ENCODE measurements around the gene BLM. TPM values are rescaled to one million over a fixed set of nuclear protein-coding genes. Genes with fewer than 3 reads are reported as not detected.

BLM gene
- total and polyA plus RNA-seq, 9 donors = 0.15 to 1.9 (median 0.78) TPM; not detected in 1

DNA sequence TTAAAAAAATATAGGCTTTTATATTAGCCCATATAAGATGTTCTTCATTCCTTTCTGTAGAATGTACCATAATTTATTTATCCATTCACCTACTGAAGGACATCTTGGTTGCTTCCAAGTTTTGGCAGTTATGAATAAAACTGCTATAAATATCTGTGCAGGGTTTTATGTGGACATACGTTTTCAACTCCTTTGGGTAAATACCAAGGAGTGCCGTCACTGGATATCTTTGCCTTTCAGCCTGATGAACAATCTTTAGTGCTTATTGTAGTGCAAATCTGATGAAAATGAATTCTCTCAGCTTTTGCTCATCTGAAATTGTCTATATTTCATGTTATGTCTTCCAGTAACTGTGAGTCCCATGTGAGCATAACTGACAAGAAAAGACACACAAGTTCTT, 26.6 kb upstream of the BLM start:
- intact Hi-C loops (cut with DNase I) = loop anchor here in 2 of 4 donors (10.0 kb wide), 2 partner anchors 46 to 176 kb away; no protein-coding TSS in a partner anchor
- TF ChIP-seq POLR2A (IDR thresholded peaks at IDR 0.05) (no peak), EP300 (IDR thresholded peaks at IDR 0.05) (no peak)
- TF ChIP-seq, protein P1, sequence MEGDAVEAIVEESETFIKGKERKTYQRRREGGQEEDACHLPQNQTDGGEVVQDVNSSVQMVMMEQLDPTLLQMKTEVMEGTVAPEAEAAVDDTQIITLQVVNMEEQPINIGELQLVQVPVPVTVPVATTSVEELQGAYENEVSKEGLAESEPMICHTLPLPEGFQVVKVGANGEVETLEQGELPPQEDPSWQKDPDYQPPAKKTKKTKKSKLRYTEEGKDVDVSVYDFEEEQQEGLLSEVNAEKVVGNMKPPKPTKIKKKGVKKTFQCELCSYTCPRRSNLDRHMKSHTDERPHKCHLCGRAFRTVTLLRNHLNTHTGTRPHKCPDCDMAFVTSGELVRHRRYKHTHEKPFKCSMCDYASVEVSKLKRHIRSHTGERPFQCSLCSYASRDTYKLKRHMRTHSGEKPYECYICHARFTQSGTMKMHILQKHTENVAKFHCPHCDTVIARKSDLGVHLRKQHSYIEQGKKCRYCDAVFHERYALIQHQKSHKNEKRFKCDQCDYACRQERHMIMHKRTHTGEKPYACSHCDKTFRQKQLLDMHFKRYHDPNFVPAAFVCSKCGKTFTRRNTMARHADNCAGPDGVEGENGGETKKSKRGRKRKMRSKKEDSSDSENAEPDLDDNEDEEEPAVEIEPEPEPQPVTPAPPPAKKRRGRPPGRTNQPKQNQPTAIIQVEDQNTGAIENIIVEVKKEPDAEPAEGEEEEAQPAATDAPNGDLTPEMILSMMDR (IDR thresholded peaks at IDR 0.05) = no peak
- 36 to 44% (median 42%) methylated on average over 2 of the region's 2 CpGs for WGBS, 3 donors
- H3K4me1 ChIP-seq (ENCODE audit: insufficient read depth) = no peaks in the 10 kb centered on the region
- no peak overlapping the region for H3K4me3 ChIP-seq
- no peaks in the 10 kb centered on the region for H3K27me3 ChIP-seq
- no peak overlapping the region for H3K27ac ChIP-seq
- DNase-seq = no peak
- H3K9me3 ChIP-seq = no peaks in the 10 kb centered on the region
- H3K36me3 ChIP-seq = no peaks in the 10 kb centered on the region

DNA sequence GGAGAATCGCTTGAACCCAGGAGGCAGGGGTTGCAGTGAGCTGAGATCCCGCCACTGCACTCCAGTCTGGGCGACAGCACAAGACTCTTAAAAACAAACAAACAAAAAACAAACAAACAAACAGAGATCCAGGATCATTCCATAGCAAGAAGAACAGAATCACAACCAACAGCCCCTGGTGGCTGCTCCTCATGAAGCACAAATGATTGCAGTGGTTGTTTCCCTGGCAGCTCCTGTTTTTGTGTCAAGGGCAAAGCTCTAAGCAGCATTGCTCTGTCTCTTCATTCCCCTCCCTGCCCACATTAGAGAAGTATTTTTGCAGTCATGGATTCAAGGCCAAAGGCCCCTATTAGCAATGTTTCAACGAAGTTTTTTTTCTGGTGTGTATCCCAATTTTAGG, 25.8 kb upstream of the BLM start:
- Histone ChIP-seq H3K4me1 (ENCODE audit: insufficient read depth) (no peaks in the 10 kb centered on the region), H3K27me3 (no peaks in the 10 kb centered on the region), H3K9me3 (no peaks in the 10 kb centered on the region), H3K27ac (no peak overlapping the region), H3K36me3 (no peaks in the 10 kb centered on the region), H3K4me3 (no peak overlapping the region)
- TF ChIP-seq POLR2A (IDR thresholded peaks at IDR 0.05) (no peak), EP300 (IDR thresholded peaks at IDR 0.05) (no peak)
- TF ChIP-seq, protein P1 (IDR thresholded peaks at IDR 0.05) = no peak
- intact Hi-C loops (cut with DNase I) = loop anchor here in 2 of 4 donors (10.0 kb wide), 2 partner anchors 47 to 177 kb away; no protein-coding TSS in a partner anchor
- DNase-seq = no peak
- whole genome bisulfite sequencing, 3 donors = 64 to 75% (median 69%) methylated on average over 4 of the region's 4 CpGs

DNA sequence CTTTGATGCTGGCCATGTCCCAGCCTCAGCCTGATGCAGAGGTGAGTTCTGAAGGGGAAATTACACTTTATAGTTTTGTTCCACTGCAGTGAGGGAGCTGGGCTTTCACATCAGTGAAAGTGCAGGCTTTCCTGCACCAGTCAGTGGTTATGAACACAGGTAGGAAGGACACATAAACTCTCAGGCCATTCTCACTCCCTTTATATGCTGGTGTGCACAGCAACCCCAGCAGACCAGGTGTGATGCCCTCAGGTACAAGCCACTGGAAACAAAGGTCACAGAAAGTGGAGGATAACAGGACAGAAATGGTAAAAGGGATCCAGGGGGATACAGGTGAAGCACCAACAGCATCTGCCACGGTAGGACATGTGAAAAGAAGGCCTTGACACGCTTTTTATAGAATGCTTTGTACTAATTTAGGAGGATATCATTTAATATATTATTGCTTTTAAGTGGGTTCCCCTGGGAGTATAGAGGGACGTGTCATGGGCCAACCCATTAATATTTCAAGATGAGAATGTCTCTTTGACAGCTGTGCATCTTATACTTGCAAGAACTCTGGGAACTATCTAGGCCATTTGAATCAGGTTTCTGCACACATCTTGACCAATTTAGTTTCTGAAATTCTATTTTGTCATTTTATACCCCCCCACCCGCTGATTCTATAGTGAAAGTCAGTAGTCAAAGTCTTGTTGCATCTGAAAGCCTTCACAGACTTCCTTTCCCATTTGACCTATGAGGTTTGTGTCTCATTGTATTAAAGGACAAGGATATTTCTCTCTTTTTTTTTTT, 25.0 kb upstream of the BLM start:
- H3K4me1 ChIP-seq (ENCODE audit: insufficient read depth) = no peaks in the 10 kb centered on the region
- no peaks in the 10 kb centered on the region for H3K36me3 ChIP-seq
- WGBS, 3 donors = 88 to 95% (median 93%) methylated on average over 4 of the region's 4 CpGs
- DNase-seq = no peak
- H3K27me3 ChIP-seq = no peaks in the 10 kb centered on the region
- no peak overlapping the region for H3K4me3 ChIP-seq
- H3K27ac ChIP-seq = no peak overlapping the region
- H3K9me3 ChIP-seq = no peaks in the 10 kb centered on the region
- TF ChIP-seq, protein P1 (IDR thresholded peaks at IDR 0.05) = no peak
- no peak for TF ChIP-seq EP300 (IDR thresholded peaks at IDR 0.05)
- intact Hi-C loops (cut with DNase I) = loop anchor here in 2 of 4 donors (10.0 kb wide), 2 partner anchors 47 to 177 kb away; no protein-coding TSS in a partner anchor

DNA sequence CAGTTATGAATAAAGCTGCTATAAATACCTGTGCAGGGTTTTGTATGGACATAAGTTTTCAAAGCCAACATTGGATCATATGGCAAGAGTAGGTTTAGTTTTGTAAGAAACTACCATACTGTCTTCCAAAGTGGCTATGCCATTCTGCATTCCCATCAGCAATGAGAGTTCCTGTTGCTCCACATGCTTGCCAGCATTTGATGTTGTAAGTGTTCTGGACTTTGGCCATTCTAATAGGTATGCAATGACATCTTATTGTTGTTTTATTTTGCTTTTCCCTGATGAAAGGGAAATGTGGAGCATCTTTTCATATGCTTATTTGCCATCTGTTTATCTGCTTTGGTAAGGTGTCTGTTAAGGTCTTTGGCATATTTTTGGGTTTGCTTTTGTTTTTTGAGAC, 22.2 kb upstream of the BLM start:
- no peak for TF ChIP-seq EP300 (IDR thresholded peaks at IDR 0.05)
- TF ChIP-seq POLR2A (IDR thresholded peaks at IDR 0.05) = no peak
- TF ChIP-seq, protein P1 (IDR thresholded peaks at IDR 0.05) = no peak
- no peaks in the 10 kb centered on the region for H3K9me3 ChIP-seq
- H3K4me3 ChIP-seq = no peak overlapping the region
- DNase-seq = no peak
- H3K27ac ChIP-seq = no peak overlapping the region
- H3K36me3 ChIP-seq = no peaks in the 10 kb centered on the region
- H3K27me3 ChIP-seq = no peaks in the 10 kb centered on the region
- no peaks in the 10 kb centered on the region for H3K4me1 ChIP-seq (ENCODE audit: insufficient read depth)
- intact Hi-C loops (cut with DNase I) = loop anchor here in 2 of 4 donors (10.0 kb wide), 2 partner anchors 50 to 180 kb away; no protein-coding TSS in a partner anchor

All from ovary (tissue), 9 donors.